Ascending aorta (tissue), 2 donors: ENCODE measurements around the gene YIF1A. TPM values are rescaled to one million over a fixed set of nuclear protein-coding genes. Genes with fewer than 3 reads are reported as not detected.
"Not testable (repeated sequence)": the region's sequence is repeated elsewhere in the genome, so short reads cannot be mapped to it uniquely, and the experiment has no call there.

Source experiments
- DNase-seq, 2 donors: peaks; one replicate each; pipeline ENCODE4 v3.0.0-alpha.2; 2019; ENCODE audit warnings: low spot score in 2 of 2
- H3K27ac ChIP-seq, 2 donors: fragments of 200-600 bp; sonication (generic); one replicate each; pipeline ENCODE4 v1.5.1; 2016 to 2017; ENCODE audit warnings: mild to moderate bottlenecking in 1 of 2
- H3K27me3 ChIP-seq: fragments of 200-600 bp; sonication (generic); one replicate; pipeline ENCODE4 v1.5.1; 2017
- H3K36me3 ChIP-seq, 2 donors: fragments of 200-600 bp; sonication (generic); one replicate each; pipeline ENCODE4 v1.5.1; 2016
- H3K4me1 ChIP-seq, 2 donors: fragments of 200-600 bp; sonication (generic); one replicate each; pipeline ENCODE4 v1.5.1; 2016 to 2017; ENCODE audit warnings: mild to moderate bottlenecking in 1 of 2
- H3K4me3 ChIP-seq, 2 donors: fragments of 200-600 bp; sonication (generic); one replicate each; pipeline ENCODE4 v1.5.1; 2016 to 2017; ENCODE audit warnings: mild to moderate bottlenecking in 1 of 2
- H3K9me3 ChIP-seq, 2 donors: fragments of 200-600 bp; sonication (generic); one replicate each; pipeline ENCODE4 v1.5.1; 2016
- CTCF ChIP-seq, 3 experiments: fragments of 200-600 bp in 2 of 3; fragments of 450-650 bp in 1 of 3; sonication (generic) in 2 of 3; IDR thresholded peaks; one replicate each; pipeline ENCODE4 v1.5.1; 2016 to 2019; ENCODE audit warnings: antibody characterized with exemption in 3 of 3, mild to moderate bottlenecking in 1 of 3, moderate library complexity in 1 of 3
- intact Hi-C: fragments of 100-400 bp; cut with DNase I; formaldehyde crosslinking; loops from one replicate; pipeline ENCODE4 v1.15.1; 2023
- total RNA-seq: library from RNA; depleted of rRNA; stranded (reverse); fragments of >200 nt; gene quantifications from one replicate; pipeline ENCODE4 v1.1.0, GENCODE V29; 2016

Gene YIF1A
- total RNA-seq, 1 donor from 2014 or later = 161 TPM

GRCh38 chr11:66278363-66279091, 10.4 kb downstream of the YIF1A start:
- intact Hi-C loops = no loop called here
- peak overlapping the region; percentile 34 to 42 for H3K4me3 ChIP-seq
- H3K27me3 ChIP-seq = no peaks in the 10 kb centered on the region
- TF ChIP-seq CTCF (IDR thresholded peaks at IDR 0.05) = no peak
- DNase-seq = no peak
- peaks cover 2 to 20% of the 10 kb centered on the region in 2 donors for H3K4me1 ChIP-seq
- no peak overlapping the region for H3K27ac ChIP-seq
- no peaks in the 10 kb centered on the region for H3K9me3 ChIP-seq
- peaks cover 26 to 30% of the 10 kb centered on the region in 2 donors for H3K36me3 ChIP-seq

- no peak for DNase-seq
- Histone ChIP-seq H3K36me3 (peaks cover 34 to 38% of the 10 kb centered on the region in 2 donors), H3K27ac (peak within 1 kb of the TSS; percentile 22 to 40), H3K4me3 (peak within 1 kb of the TSS; percentile 42 to 56), H3K4me1 (peaks cover 2 to 17% of the 10 kb centered on the region in 2 donors), H3K27me3 (no peaks in the 10 kb centered on the region), H3K9me3 (no peaks in the 10 kb centered on the region)
- TF ChIP-seq CTCF (IDR thresholded peaks at IDR 0.05) = no peak
- intact Hi-C loops = no loop called here
These were observed 11.2 kb downstream of the YIF1A start, which contains the start of gene CNIH2 for GRCh38 chr11:66277471-66278362. Gene CNIH2 (plus strand): TSS chr11:66278175. CDS start chr11:66278457, 282 bp downstream.

GRCh38 chr11:66277064-66277463, 11.9 kb downstream of the YIF1A start:
- H3K27ac ChIP-seq = peak overlapping the region in 1 of 2 donors; percentile 40
- DNase-seq = not testable (repeated sequence)

GRCh38 chr11:66276619-66277018, 12.3 kb downstream of the YIF1A start:
- peaks cover 45 to 49% of the 10 kb centered on the region in 2 donors for H3K36me3 ChIP-seq

More at GRCh38 chr11:66277064-66277463, 11.9 kb downstream of the YIF1A start:
- H3K27me3 ChIP-seq, H3K9me3 ChIP-seq, H3K4me3 ChIP-seq, intact Hi-C loops: not testable (repeated sequence)
- peaks cover 41 to 45% of the 10 kb centered on the region in 2 donors for H3K36me3 ChIP-seq
- H3K4me1 ChIP-seq = peaks cover 2 to 10% of the 10 kb centered on the region in 2 donors

GRCh38 chr11:66275984-66276612, 12.8 kb downstream of the YIF1A start:
- TF ChIP-seq CTCF (IDR thresholded peaks at IDR 0.05) = no peak
- H3K4me3 ChIP-seq = no peak overlapping the region
- no peaks in the 10 kb centered on the region for H3K9me3 ChIP-seq
- no peaks in the 10 kb centered on the region for H3K27me3 ChIP-seq
- H3K27ac ChIP-seq = no peak overlapping the region
- H3K4me1 ChIP-seq = peaks cover 2 to 9% of the 10 kb centered on the region in 2 donors
- no peak for DNase-seq
- H3K36me3 ChIP-seq = peaks cover 47 to 50% of the 10 kb centered on the region in 2 donors
- intact Hi-C loops = no loop called here

More at GRCh38 chr11:66276619-66277018, 12.3 kb downstream of the YIF1A start:
- intact Hi-C loops, H3K4me3 ChIP-seq, H3K27me3 ChIP-seq, DNase-seq, H3K4me1 ChIP-seq, H3K27ac ChIP-seq, H3K9me3 ChIP-seq: not testable (repeated sequence)

- no peak overlapping the region for H3K27ac ChIP-seq
- no peak for DNase-seq
- intact Hi-C loops = no loop called here
- no peak for TF ChIP-seq CTCF (IDR thresholded peaks at IDR 0.05)
- no peaks in the 10 kb centered on the region for H3K27me3 ChIP-seq
- H3K9me3 ChIP-seq = no peaks in the 10 kb centered on the region
- no peak overlapping the region for H3K4me3 ChIP-seq
- peaks cover 2 to 12% of the 10 kb centered on the region in 2 donors for H3K4me1 ChIP-seq
- H3K36me3 ChIP-seq = peaks cover 47 to 50% of the 10 kb centered on the region in 2 donors
These were observed 13.5 kb downstream of the YIF1A start for GRCh38 chr11:66275396-66275795.
